ENCODE results near the gene NHEJ1. TPM values are rescaled to one million over a fixed set of nuclear protein-coding genes. Genes with fewer than 3 reads are reported as not detected.
A peak's percentile ranks its signal among the peaks of the same experiment; 100 is the strongest.

The NHEJ1 gene
- total RNA-seq, 1 donor from 2014 or later: 17.7 TPM

GRCh38 chr2:219059725-219060682, 100.6 kb downstream of the NHEJ1 start:
- H3K27me3 ChIP-seq: peaks cover 27% of the 10 kb centered on the region
- H3K9me3 ChIP-seq: no peaks in the 10 kb centered on the region
- no peak for TF ChIP-seq POLR2A (IDR thresholded peaks at IDR 0.05)
- TF ChIP-seq CTCF (IDR thresholded peaks at IDR 0.05): no peak
- TF ChIP-seq POLR2AphosphoS5 (IDR thresholded peaks at IDR 0.05; ENCODE audit: insufficient read depth in 1 of 2, low read depth in 1 of 2): no peak
- H3K4me3 ChIP-seq: peak overlapping the region in 1 of 2 donors; percentile 29
- DNase-seq (ENCODE audit: extremely low spot score in 2 of 2): no peak
- peaks cover 37% of the 10 kb centered on the region for H3K4me1 ChIP-seq
- intact Hi-C loops (cut with DNase I): loop anchor here (10.0 kb wide), 2 partner anchors 55 to 95 kb away; no protein-coding TSS in a partner anchor
- no peak overlapping the region for H3K27ac ChIP-seq
- no peaks in the 10 kb centered on the region for H3K36me3 ChIP-seq

GRCh38 chr2:219059375-219059724, 101.3 kb downstream of the NHEJ1 start:
- Histone ChIP-seq H3K27ac (no peak overlapping the region), H3K36me3 (no peaks in the 10 kb centered on the region), H3K27me3 (peaks cover 27% of the 10 kb centered on the region), H3K4me3 (peak overlapping the region in 1 of 2 donors; percentile 29), H3K9me3 (no peaks in the 10 kb centered on the region), H3K4me1 (peaks cover 37% of the 10 kb centered on the region)
- intact Hi-C loops (cut with DNase I): loop anchor here (10.0 kb wide), 1 partner anchor 95 kb away; no protein-coding TSS in a partner anchor
- no peak for DNase-seq (ENCODE audit: extremely low spot score in 2 of 2)
- TF ChIP-seq POLR2A (IDR thresholded peaks at IDR 0.05) (no peak), POLR2AphosphoS5 (IDR thresholded peaks at IDR 0.05; ENCODE audit: insufficient read depth in 1 of 2, low read depth in 1 of 2) (no peak), CTCF (IDR thresholded peaks at IDR 0.05) (no peak)

GRCh38 chr2:219058541-219059374, 101.9 kb downstream of the NHEJ1 start:
- Histone ChIP-seq H3K4me1 (peaks cover 37% of the 10 kb centered on the region), H3K27me3 (peaks cover 27% of the 10 kb centered on the region), H3K36me3 (no peaks in the 10 kb centered on the region), H3K9me3 (no peaks in the 10 kb centered on the region), H3K4me3 (no peak overlapping the region), H3K27ac (no peak overlapping the region)
- intact Hi-C loops (cut with DNase I): loop anchor here (10.0 kb wide), 1 partner anchor 96 kb away; no protein-coding TSS in a partner anchor
- no peak for DNase-seq (ENCODE audit: extremely low spot score in 2 of 2)
- no peak for TF ChIP-seq CTCF (IDR thresholded peaks at IDR 0.05)
- TF ChIP-seq POLR2AphosphoS5 (IDR thresholded peaks at IDR 0.05; ENCODE audit: insufficient read depth in 1 of 2, low read depth in 1 of 2): no peak
- no peak for TF ChIP-seq POLR2A (IDR thresholded peaks at IDR 0.05)

GRCh38 chr2:219057709-219058540, 102.7 kb downstream of the NHEJ1 start:
- DNase-seq (ENCODE audit: extremely low spot score in 2 of 2): no peak
- Histone ChIP-seq H3K4me3 (peak overlapping the region in 1 of 2 donors; percentile 17), H3K27ac (no peak overlapping the region), H3K36me3 (no peaks in the 10 kb centered on the region), H3K27me3 (peaks cover 27% of the 10 kb centered on the region), H3K9me3 (no peaks in the 10 kb centered on the region), H3K4me1 (peaks cover 37% of the 10 kb centered on the region)
- TF ChIP-seq POLR2AphosphoS5 (IDR thresholded peaks at IDR 0.05; ENCODE audit: insufficient read depth in 1 of 2, low read depth in 1 of 2) (no peak), POLR2A (IDR thresholded peaks at IDR 0.05) (no peak), CTCF (IDR thresholded peaks at IDR 0.05) (peak; percentile 66 to 81 (median 69))
- intact Hi-C loops (cut with DNase I): loop anchor here (10.0 kb wide), 1 partner anchor 97 kb away; no protein-coding TSS in a partner anchor

Measured in vagina (tissue), 2 donors.